GM12872 (cell line): Measurements from ENCODE around the gene DHX36.

Experiments
- TF ChIP-seq, protein P1 (sequence below): IDR thresholded peaks from 3 replicates; pipeline ENCODE4 v1.5.1; 2011; ENCODE audit warnings: low read depth, mild to moderate bottlenecking, low read length, moderate library complexity; ENCODE audit not compliant: insufficient read depth

Gene DHX36

DNA sequence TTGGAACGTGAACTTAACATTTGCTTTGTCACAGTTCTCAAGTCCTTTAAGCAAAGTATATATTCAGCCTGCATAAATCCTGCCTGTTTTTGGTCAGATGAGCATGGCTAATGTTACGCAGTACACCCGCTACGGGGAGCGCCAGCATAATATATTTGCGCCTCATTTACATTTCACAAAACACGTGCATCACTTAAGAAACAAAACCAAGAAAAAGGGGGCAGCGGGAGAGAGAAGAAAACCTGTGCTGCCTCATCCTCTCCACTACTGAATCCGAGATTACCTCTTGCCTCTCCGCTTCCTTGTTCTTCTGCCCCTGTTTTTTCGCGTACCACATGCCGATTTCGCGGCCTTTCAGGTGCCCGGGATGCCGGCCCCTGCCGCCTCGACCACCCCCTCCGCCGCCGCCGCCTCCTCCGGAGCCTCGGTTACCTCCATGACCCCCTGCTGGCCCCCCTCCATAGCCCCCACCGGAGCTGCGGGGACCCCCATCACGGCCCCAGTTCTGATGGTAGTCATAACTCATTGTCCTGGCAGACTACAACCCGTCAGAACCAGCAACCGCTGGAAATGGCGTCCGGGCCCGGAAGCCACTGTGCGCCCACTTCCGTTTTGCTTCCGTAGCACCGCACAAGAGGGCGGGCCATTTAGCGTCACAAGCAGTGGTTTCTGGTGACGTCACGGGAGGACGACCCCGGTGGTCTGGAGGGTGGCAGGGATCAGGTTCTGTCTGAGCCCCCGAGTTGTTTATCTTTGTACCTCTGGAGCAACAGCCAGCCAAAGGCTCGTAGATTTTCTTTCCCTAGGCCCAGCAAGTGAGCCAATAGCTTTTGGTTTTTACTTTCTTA lies at the start of gene DHX36:
Gene DHX36, minus strand, starts transcription at position 597 of the 848 bp plus-strand sequence. Its CDS starts 71 bp downstream, at position 526.
- TF ChIP-seq, protein P1, sequence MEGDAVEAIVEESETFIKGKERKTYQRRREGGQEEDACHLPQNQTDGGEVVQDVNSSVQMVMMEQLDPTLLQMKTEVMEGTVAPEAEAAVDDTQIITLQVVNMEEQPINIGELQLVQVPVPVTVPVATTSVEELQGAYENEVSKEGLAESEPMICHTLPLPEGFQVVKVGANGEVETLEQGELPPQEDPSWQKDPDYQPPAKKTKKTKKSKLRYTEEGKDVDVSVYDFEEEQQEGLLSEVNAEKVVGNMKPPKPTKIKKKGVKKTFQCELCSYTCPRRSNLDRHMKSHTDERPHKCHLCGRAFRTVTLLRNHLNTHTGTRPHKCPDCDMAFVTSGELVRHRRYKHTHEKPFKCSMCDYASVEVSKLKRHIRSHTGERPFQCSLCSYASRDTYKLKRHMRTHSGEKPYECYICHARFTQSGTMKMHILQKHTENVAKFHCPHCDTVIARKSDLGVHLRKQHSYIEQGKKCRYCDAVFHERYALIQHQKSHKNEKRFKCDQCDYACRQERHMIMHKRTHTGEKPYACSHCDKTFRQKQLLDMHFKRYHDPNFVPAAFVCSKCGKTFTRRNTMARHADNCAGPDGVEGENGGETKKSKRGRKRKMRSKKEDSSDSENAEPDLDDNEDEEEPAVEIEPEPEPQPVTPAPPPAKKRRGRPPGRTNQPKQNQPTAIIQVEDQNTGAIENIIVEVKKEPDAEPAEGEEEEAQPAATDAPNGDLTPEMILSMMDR, result no peak

DNA sequence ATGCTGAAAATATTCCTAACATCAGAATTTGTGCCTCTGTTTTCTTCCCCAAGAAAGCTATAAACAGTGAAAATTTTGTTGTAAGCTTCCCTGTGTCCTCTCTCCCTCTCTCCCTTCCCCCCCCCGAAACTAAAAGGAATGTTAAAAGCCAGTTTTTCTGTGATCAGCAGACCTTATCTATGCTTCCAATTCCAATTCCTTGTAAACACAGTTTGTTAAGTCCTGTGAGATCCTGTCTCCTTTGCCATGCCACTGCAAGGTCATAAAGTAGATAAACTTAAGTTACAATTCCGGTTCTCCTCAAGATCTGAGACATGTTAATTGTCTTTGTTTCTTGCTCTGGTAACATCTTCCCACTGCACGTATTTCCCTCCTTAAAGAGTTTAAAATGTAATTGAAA lies 42.9 kb upstream of the DHX36 start:
- TF ChIP-seq, protein P1, result no peak

DNA sequence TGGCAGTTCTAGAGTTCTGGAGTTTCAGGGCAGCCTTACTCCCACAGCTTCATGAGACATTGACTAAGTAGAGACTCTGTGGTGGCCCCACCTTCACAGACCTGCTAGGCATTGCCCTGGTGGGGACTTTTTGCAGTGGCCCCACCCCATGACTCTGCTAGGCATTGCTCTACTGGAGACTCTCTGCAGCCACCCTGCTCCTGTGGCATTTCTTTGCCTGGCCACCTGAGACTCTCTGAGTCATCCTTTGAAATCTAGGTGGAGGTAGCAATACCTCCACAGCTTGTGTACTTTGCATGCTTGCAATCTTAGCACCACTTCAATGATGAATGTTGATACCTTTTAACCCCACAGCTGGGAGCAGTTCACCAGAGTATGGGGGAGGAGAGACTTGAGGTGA lies 40.6 kb upstream of the DHX36 start:
- TF ChIP-seq, protein P1, result no peak

DNA sequence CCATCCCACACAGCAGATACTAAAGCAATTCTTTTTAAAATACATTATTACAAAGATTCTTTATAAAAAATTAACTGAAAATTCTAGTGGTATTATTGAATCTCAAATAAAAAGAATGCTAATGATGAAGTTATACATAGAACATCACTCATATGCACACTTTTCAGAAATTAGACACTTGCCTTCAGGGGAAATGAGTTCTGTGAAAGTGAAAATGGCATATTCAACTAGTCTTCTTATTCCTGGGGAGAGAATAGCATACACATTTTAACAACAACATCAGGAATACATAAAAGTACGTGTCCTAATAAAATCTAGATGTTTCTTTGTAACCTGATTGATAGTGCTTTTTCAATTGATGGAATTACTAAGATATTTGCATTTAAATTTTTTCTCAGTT lies 36.8 kb upstream of the DHX36 start:
- TF ChIP-seq, protein P1, result no peak

GRCh38 chr3:154356009-154356408 lies 31.7 kb upstream of the DHX36 start:
- TF ChIP-seq, protein P1, result no peak

GRCh38 chr3:154349223-154349622 lies 24.9 kb upstream of the DHX36 start:
- TF ChIP-seq, protein P1, result no peak

GRCh38 chr3:154345422-154346122 lies 21.3 kb upstream of the DHX36 start:
- TF ChIP-seq, protein P1, result no peak
